IPS DF 19.7 (cell line): ENCODE measurements around the gene NALCN.

Experiments used
- DNase-seq: peaks from one replicate; pipeline ENCODE4 v3.0.0-alpha.2; 2013; ENCODE audit warnings: low read depth, low spot score

Gene NALCN

DNA sequence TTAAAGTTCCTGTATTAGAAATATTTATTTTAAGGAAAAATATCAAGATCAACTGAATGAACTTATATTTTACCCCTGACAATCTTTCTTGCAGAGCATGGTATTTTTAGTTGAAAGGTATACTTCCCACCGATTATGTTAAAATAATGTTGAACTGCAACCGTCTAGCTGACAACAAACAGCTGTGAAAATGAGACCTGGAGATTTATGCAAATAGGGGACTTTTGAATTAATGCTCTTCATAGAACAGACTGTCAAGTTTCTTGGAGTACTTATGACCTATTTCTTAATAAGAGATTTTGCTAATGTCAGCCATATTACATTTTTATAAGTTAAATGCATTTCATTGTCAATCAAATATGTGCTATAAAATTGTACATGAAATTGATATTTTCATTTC, 210.9 kb downstream of the NALCN start:
- DNase-seq: no peak

GRCh38 chr13:101204270-101205020, 211.9 kb downstream of the NALCN start:
- DNase-seq: no peak

- DNase-seq: peak; percentile 85
These were observed 213.7 kb downstream of the NALCN start for GRCh38 chr13:101202590-101202989.

GRCh38 chr13:101190976-101191375, 225.3 kb downstream of the NALCN start:
- no peak for DNase-seq

DNA sequence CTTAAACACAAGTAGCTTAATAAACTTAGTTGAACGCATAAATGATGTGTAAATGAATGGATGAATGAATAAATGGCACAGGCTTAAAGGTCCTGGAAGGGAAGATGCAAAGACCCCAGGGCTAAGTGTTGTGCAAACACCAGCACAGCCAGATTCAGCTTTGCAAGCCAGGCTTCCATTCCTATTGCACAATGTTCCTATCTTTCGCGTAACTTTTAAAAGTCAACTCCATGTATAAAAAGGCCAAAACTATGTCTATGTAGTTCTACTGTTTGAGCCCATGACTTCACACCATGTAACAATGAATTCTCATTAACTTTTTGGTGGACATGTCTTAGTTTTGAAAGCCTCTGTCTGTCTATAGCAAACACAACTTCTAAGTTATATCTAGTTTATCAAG, 226.0 kb downstream of the NALCN start:
- DNase-seq: no peak

DNA sequence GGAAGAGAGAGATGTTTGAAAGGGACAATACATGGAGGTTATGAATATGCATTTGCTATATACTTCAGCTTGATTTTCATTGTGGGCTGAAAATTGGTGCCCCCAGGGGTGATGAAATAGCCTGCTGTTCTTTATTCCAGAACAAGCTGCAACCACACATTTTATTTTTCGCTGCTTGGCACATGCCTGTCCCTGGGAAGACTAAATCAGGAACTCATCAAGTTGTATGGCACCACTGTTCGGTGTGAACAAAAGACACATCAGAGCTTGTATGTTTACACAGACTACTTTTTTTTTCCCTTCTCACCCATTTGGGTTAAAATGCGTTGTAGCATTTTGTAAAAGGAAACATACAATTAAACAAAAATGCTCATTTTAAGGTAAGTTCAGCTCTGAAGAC, 230.7 kb downstream of the NALCN start:
- DNase-seq: no peak

DNA sequence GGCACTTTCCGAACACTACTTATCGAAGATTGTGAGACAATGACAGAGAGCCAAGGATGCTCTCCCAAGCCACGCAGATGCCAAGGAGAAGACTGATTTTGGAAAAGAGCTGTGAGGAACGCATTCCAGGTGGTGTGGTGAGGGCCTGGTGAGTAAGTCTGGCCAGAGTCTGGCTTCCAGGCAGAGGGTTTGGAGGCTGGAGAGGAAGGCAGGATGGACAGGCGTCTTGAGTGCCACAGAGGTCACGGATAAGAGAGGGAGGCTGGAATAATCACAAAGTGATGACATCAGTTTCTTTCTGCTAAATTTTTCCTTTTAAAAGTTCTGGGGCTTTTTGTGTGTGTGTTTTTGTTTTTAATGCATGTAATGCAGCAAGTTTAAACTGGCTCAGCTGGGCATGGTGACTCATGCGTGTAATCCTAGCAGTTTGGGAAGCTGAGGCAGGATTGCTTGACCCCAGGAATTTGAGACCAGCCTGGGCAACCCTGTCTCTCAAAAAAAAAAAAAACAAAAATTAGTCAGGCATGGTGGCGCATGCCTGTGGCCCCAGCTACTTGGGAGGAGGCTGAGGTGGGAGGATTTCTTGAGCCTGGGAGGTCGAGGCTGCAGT, 235.1 kb downstream of the NALCN start:
- no peak for DNase-seq

DNA sequence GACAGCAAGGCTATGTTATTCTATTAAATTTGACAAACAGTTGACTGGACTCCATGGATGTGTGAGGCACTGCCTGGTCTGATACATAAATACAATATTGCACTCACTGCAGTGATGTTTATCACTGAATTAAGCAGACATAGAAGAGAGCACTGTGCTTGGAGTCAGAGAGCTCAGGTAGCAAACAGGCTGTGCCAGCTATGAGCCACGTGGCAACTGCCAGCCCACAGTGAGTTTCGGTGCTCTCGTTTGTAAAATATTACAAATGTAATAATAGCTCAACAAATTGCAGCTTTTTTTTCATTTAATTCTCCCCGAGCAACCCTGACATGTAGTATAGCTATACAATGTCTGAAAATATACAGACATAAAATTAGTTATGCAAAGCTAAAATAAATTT, 237.3 kb downstream of the NALCN start:
- DNase-seq: no peak

- no peak for DNase-seq
These were observed 237.9 kb downstream of the NALCN start for GRCh38 chr13:101178406-101178805.

DNA sequence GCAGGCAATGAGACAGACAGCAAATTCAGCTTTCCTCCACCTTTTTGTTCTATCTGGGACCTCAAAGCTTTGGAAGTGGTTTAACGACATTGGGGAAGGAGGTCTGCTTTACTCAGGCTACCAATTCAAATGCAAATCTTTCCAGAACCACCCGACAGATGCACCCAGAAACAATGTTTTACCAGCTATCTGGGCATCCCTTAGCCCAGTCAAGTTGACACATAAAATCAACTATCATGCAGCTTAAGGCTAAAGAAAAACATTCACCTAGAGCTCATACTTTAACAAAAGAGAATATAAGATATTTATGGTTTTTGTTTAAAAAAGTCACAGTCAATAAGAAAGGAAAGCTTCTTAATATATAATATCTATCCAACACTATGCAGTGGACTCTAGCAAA, 246.0 kb downstream of the NALCN start:
- DNase-seq: no peak

- DNase-seq: no peak
These were observed 259.0 kb downstream of the NALCN start for GRCh38 chr13:101157261-101157660.

DNA sequence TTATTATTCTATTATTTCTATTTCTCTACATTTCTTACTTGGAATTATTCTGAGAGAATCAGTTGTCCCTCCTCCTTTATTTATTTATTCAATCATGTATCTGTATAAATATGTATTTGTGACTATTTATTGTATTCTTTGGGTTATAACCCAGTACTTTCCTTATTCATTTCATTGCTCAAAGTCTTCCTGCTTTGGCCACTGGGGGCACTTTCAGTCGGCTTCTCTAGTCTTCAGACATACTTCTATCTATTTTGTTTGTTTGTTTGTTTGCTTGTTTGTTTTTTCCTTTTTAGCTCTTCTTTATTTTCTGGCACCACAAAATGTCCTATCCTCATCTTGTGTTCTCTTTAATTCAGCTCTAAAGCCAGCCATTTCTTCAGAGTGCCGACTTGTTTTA, 260.4 kb downstream of the NALCN start:
- no peak for DNase-seq

DNA sequence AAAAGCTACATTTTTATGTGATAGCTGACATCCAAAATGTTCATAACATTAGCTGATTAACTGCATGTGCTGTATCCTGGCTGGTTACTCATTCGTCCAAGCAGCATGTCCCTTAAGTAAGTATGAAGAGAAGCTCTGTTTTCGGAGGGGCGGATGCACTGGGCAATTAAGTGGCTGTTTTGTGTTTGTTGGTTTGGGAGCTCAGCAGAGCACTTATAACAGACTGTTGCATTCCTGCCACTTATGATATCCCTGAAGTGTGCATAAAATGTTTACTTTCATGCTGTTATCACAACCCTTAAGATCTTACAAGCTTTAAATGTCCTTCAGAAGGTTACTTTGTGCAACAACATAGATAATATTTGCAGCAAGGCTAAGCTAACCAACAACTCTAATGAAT, 264.1 kb downstream of the NALCN start:
- no peak for DNase-seq

- DNase-seq: no peak
These were observed 265.3 kb downstream of the NALCN start for GRCh38 chr13:101150998-101151397.

GRCh38 chr13:101149735-101150384, 266.4 kb downstream of the NALCN start:
- DNase-seq: no peak

- no peak for DNase-seq
These were observed 270.0 kb downstream of the NALCN start for GRCh38 chr13:101146101-101146898.

GRCh38 chr13:101144808-101145419, 271.4 kb downstream of the NALCN start:
- no peak for DNase-seq

GRCh38 chr13:101140936-101141335, 275.4 kb downstream of the NALCN start:
- no peak for DNase-seq

DNA sequence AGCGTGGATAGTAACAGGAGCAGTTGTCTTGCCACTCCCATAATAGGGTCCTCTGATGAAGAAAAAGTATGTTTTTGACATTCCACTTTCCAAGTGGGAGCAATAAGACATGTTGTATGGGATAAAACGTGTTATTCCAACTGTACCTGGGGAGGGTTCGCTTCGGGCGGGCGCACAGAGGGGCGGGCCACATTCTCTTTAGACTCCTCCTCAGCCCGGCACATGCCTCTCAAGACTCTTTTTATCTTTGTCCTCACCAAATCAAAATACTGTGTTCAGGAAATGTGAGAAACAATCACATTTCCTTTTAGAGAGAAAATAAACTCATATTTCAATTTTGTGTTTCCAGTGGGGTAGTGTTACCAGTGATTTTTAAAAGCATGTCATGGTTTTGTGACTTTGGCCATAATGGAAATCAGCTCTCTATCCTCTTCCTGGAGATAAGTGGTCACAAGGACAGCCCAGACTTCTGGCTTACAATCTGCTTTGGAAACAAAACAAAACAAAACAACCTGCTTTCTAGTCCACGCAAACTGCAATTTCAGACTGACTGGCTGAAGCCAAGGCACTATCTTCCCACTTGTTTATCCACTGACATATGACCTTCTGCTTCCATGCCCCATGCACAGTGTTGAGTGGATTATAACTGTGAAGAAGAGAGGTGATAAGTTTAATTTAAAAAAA, 276.1 kb downstream of the NALCN start:
- DNase-seq: no peak

DNA sequence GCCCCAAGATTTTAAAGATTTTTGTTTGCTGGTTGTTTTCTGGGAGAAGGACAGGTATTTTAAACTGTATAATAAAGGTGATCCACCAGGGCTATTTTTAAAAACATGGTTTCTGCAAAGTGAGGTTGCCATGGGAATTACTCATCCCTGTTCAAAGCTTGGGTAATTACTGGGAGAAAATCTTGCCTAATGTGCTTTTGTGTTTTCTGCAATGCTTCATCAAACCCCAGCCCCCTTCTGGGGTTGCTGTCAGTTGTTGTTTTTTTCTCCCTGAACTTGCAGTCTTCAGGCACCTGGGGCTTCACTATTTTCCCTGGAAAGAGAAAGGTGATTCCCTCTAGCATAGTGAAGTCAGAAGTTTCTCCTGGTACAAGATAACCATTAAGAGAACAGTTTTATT, 277.2 kb downstream of the NALCN start:
- DNase-seq: no peak

- no peak for DNase-seq
These were observed 288.5 kb downstream of the NALCN start for GRCh38 chr13:101127741-101128353.
